H1 (cell line): ENCODE measurements around the gene ADGRG1. TPM values are rescaled to one million over a fixed set of nuclear protein-coding genes. Genes with fewer than 3 reads are reported as not detected.

Experiments
- CTCF ChIA-PET: fragments of 300-600 bp; sonication (Branson Sonifier 250); formaldehyde crosslinking; loops from one replicate; lab custom pipeline; 2021; ENCODE audit not compliant: partially characterized antibody; lab: Charles Lee
- POLR2A ChIA-PET: fragments of 300-600 bp; sonication (Branson Sonifier 250); formaldehyde crosslinking; loops from one replicate; lab custom pipeline; 2021; ENCODE audit warnings: inconsistent platforms; ENCODE audit not compliant: partially characterized antibody; lab: Charles Lee
- DNase-seq, 2 experiments: peaks; one replicate each; pipeline versions ENCODE4 v3.0.0 to v3.0.0-alpha.2; 2010 to 2022; ENCODE audit warnings: low spot score in 2 of 2, low read depth in 1 of 2, mixed read lengths in 1 of 2
- FAIRE-seq: peaks from 2 replicates; lab custom pipeline; 2011; peaks lifted over from hg19 to GRCh38; lab: Jason Lieb, UNC
- H2AFZ ChIP-seq: 2 replicates; pipeline ENCODE4 v1.8.1; 2012; ENCODE audit warnings: low read length, inconsistent platforms
- H2AK5ac ChIP-seq: 2 replicates; pipeline ENCODE4 v1.6.1; 2013; ENCODE audit warnings: low read depth, low read length
- H2BK120ac ChIP-seq: replicated peaks from 2 replicates; pipeline ENCODE3; 2013; ENCODE audit warnings: low read depth, low read length, inconsistent platforms
- H2BK12ac ChIP-seq: 2 replicates; pipeline ENCODE4 v1.6.1; 2013; ENCODE audit warnings: low read depth, low read length
- H2BK15ac ChIP-seq: 2 replicates; pipeline ENCODE4 v1.6.1; 2013; ENCODE audit warnings: low read length
- H2BK20ac ChIP-seq: 2 replicates; pipeline ENCODE4 v1.6.1; 2013; ENCODE audit warnings: low read length
- H2BK5ac ChIP-seq: 2 replicates; pipeline ENCODE4 v1.6.1; 2013; ENCODE audit warnings: low read depth, low read length
- H3K14ac ChIP-seq: 2 replicates; pipeline ENCODE4 v1.6.1; 2013; ENCODE audit warnings: inconsistent platforms; ENCODE audit not compliant: insufficient read length
- H3K18ac ChIP-seq: 2 replicates; pipeline ENCODE4 v1.6.1; 2013; ENCODE audit warnings: low read length; ENCODE audit errors: extremely low read depth
- H3K23ac ChIP-seq: 2 replicates; pipeline ENCODE4 v1.6.1; 2013; ENCODE audit warnings: inconsistent platforms; ENCODE audit not compliant: insufficient read length
- H3K23me2 ChIP-seq: 2 replicates; pipeline ENCODE4 v1.6.1; 2013; ENCODE audit warnings: low read depth, low read length
- H3K27ac ChIP-seq: 2 replicates; pipeline ENCODE4 v1.6.1; 2011; ENCODE audit warnings: low read depth, low read length, inconsistent platforms
- H3K27me3 ChIP-seq, 4 experiments: replicated peaks in 1 of 4; 1 replicate in 1 of 4; 2 replicates in 3 of 4; pipeline versions ENCODE4 v1.6.1 to v1.8.1; 2011 to 2013; ENCODE audit warnings: low read length in 3 of 4, mild to moderate bottlenecking in 3 of 4, inconsistent platforms in 2 of 4, mixed read lengths in 2 of 4, moderate library complexity in 1 of 4; ENCODE audit not compliant: control insufficient read depth in 3 of 4, insufficient read depth in 3 of 4; ENCODE audit errors: extremely low read depth in 1 of 4
- H3K36me3 ChIP-seq, 4 experiments: 2 replicates each; pipeline versions ENCODE4 v1.6.1 to v1.8.1; 2011 to 2013; ENCODE audit warnings: mild to moderate bottlenecking in 4 of 4, low read length in 3 of 4, moderate library complexity in 2 of 4, control low read depth in 1 of 4, inconsistent platforms in 1 of 4; ENCODE audit not compliant: insufficient read depth in 4 of 4, control insufficient read depth in 2 of 4
- H3K4ac ChIP-seq: replicated peaks from 2 replicates; pipeline ENCODE3; 2013; ENCODE audit warnings: low read length, low read depth, mixed read lengths, inconsistent platforms; ENCODE audit not compliant: insufficient read length
- H3K4me1 ChIP-seq, 4 experiments: replicated peaks in 1 of 4; 1 replicate in 1 of 4; 2 replicates in 3 of 4; pipeline versions ENCODE4 v1.6.1 to v1.8.1; 2011 to 2013; ENCODE audit warnings: low read length in 3 of 4, inconsistent platforms in 2 of 4, mixed read lengths in 1 of 4; ENCODE audit not compliant: insufficient read depth in 4 of 4, control insufficient read depth in 3 of 4
- H3K4me2 ChIP-seq, 2 experiments: 2 replicates each; pipeline versions ENCODE4 v1.6.1 to v1.8.1; 2011 to 2013; ENCODE audit warnings: low read depth in 2 of 2, low read length in 2 of 2, control low read depth in 1 of 2, inconsistent platforms in 1 of 2, mild to moderate bottlenecking in 1 of 2; ENCODE audit not compliant: insufficient read depth in 1 of 2
- H3K4me3 ChIP-seq, 4 experiments: fragments of 200-600, 300-600 bp in 1 of 4; sonication (generic), shearing (Covaris generic), sonication (Bioruptor Twin) in 1 of 4; 2 replicates each; pipeline versions ENCODE4 v1.5.1 to v1.8.1; 2011 to 2016; ENCODE audit warnings: low read length in 4 of 4, low read depth in 3 of 4, control low read depth in 2 of 4, inconsistent platforms in 2 of 4, mild to moderate bottlenecking in 2 of 4, mixed read lengths in 1 of 4, moderate library complexity in 1 of 4; ENCODE audit not compliant: insufficient read depth in 2 of 4; ENCODE audit errors: extremely low read depth in 1 of 4
- H3K56ac ChIP-seq: replicated peaks from 2 replicates; pipeline ENCODE3; 2013; ENCODE audit warnings: low read depth, mild to moderate bottlenecking, mixed read lengths, low read length, inconsistent platforms; ENCODE audit not compliant: insufficient read length
- H3K79me1 ChIP-seq: 2 replicates; pipeline ENCODE4 v1.6.1; 2013; ENCODE audit warnings: low read depth, low read length, control low read depth
- H3K79me2 ChIP-seq, 2 experiments: 2 replicates each; pipeline versions ENCODE4 v1.6.1 to v1.8.1; 2012 to 2013; ENCODE audit warnings: low read length in 2 of 2, mild to moderate bottlenecking in 2 of 2, inconsistent platforms in 1 of 2; ENCODE audit not compliant: insufficient read depth in 2 of 2, control insufficient read depth in 1 of 2
- H3K9ac ChIP-seq, 4 experiments: replicated peaks in 1 of 4; 1 replicate in 1 of 4; 2 replicates in 3 of 4; pipeline versions ENCODE4 v1.6.1 to v1.8.1; 2011 to 2013; ENCODE audit warnings: low read depth in 3 of 4, low read length in 3 of 4, control low read depth in 2 of 4, mild to moderate bottlenecking in 2 of 4, moderate library complexity in 2 of 4, inconsistent platforms in 1 of 4; ENCODE audit errors: extremely low read depth in 1 of 4
- H3K9me3 ChIP-seq, 2 experiments: 2 replicates each; pipeline versions ENCODE4 v1.6.1 to v1.8.1; 2012 to 2013; ENCODE audit warnings: mild to moderate bottlenecking in 2 of 2, moderate library complexity in 2 of 2, control low read depth in 1 of 2, inconsistent platforms in 1 of 2, low read depth in 1 of 2, low read length in 1 of 2, mixed read lengths in 1 of 2; ENCODE audit not compliant: insufficient read depth in 2 of 2
- H4K20me1 ChIP-seq, 2 experiments: replicated peaks in 1 of 2; 2 replicates each; pipeline versions ENCODE3 to v1.8.1; 2011 to 2013; ENCODE audit warnings: inconsistent platforms in 2 of 2, low read length in 2 of 2, mild to moderate bottlenecking in 1 of 2; ENCODE audit not compliant: insufficient read depth in 2 of 2, control insufficient read depth in 1 of 2
- H4K5ac ChIP-seq: 2 replicates; pipeline ENCODE4 v1.6.1; 2013; ENCODE audit warnings: low read length, low read depth, mixed read lengths, inconsistent platforms; ENCODE audit not compliant: insufficient read length
- H4K8ac ChIP-seq: 2 replicates; pipeline ENCODE4 v1.8.0; 2013; ENCODE audit warnings: mild to moderate bottlenecking, moderate library complexity, low read length, inconsistent platforms; ENCODE audit not compliant: insufficient read depth; ENCODE audit errors: extremely low read depth
- H4K91ac ChIP-seq: replicated peaks from 2 replicates; pipeline ENCODE3; 2013; ENCODE audit warnings: low read length, mixed read lengths, inconsistent platforms; ENCODE audit not compliant: insufficient read length
- BRCA1 ChIP-seq: IDR thresholded peaks from 2 replicates; pipeline ENCODE4 v1.6.1; 2012; ENCODE audit warnings: low read depth, low read length, improper control_type of control experiment
- HDAC6 ChIP-seq: IDR thresholded peaks from one replicate; pipeline ENCODE4 v1.7.1; 2012; ENCODE audit warnings: low read depth, mild to moderate bottlenecking, inconsistent platforms, low read length, moderate library complexity
- KDM1A ChIP-seq: fragments of 200-600, 300-600 bp; sonication (generic); IDR thresholded peaks from 2 replicates; pipeline ENCODE4 v1.7.1; 2016; ENCODE audit warnings: mild to moderate bottlenecking, low read length, borderline replicate concordance
- WGBS, 2 experiments: shearing (Covaris generic) in 1 of 2; methylation state at CpG; one replicate each; pipeline versions ENCODE4 v1.1.6 to v1.1.7; 2013 to 2015; ENCODE audit warnings: low lambda C conversion rate in 2 of 2, mixed read lengths in 2 of 2, inconsistent platforms in 1 of 2, low coverage in 1 of 2, missing lambda C conversion rate in 1 of 2; ENCODE audit not compliant: insufficient replicate concordance in 2 of 2, insufficient coverage in 1 of 2, insufficient read length in 1 of 2; ENCODE audit errors: extremely low coverage in 1 of 2, missing lambda C conversion rate in 1 of 2; 5-methylcytosine and 5-hydroxymethylcytosine counted together
- polyA plus RNA-seq, 7 experiments: library from polyadenylated mRNA; depleted of rRNA in 3 of 7; stranded (reverse) in 5 of 7; unstranded in 2 of 7; fragments of >200 nt in 5 of 7; fragments of 200-250 nt in 2 of 7; gene quantifications; 1 replicate in 5 of 7; 2 replicates in 1 of 7; 4 replicates in 1 of 7; pipeline versions ENCODE4 v1.2.1 to v1.2.3, GENCODE V29; 2011 to 2013; ENCODE audit warnings: missing spikeins in 2 of 7, mixed read lengths in 2 of 7
- total RNA-seq: library from RNA; stranded (reverse); fragmentation: NEBNext Ultra II Directional; extraction: Animal tissue kit (Norgen Biotek cat#: 25700); gene quantifications from 2 replicates; pipeline ENCODE4 v1.2.1, GENCODE V29; 2021

ADGRG1 gene
- total and polyA plus RNA-seq, 2 of the 8 experiments (the other 6 are each of a cell fraction or from before 2014, with no cell fraction given) = 1.3 to 2.6 TPM

DNA sequence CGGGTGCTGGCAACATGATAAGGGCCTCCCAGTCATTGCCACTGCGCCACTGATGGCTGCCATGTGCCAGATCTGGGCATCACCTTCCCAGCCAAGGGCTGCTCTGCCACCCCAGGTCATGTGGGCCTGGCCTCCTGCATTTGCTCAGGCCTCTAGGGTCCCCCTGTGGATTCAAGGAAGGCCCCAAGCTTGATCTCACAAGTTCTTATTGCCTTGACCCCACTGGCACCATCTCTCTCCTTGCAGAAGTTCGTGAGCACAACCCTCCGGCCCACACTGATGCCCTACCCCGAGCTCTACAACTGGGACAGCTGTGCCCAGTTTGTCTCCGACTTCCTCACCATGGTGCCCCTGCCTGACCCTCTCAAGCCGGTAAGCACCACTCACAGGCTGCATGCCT, 71.5 kb downstream of the ADGRG1 start:
- no peaks in the 10 kb centered on the region for H3K79me1 ChIP-seq
- H3K14ac ChIP-seq = no peak overlapping the region
- H4K8ac ChIP-seq = no peak overlapping the region
- H3K27ac ChIP-seq = no peak overlapping the region
- H2AK5ac ChIP-seq = no peak overlapping the region
- POLR2A ChIA-PET = no interaction called here
- H2BK12ac ChIP-seq = no peak overlapping the region
- no peak overlapping the region for H3K18ac ChIP-seq
- H3K56ac ChIP-seq = no peak overlapping the region
- H4K5ac ChIP-seq = no peak overlapping the region
- no peaks in the 10 kb centered on the region for H3K23me2 ChIP-seq
- H4K20me1 ChIP-seq = no peaks in the 10 kb centered on the region
- no peak overlapping the region for H3K4me2 ChIP-seq
- H3K9me3 ChIP-seq = no peaks in the 10 kb centered on the region
- WGBS, 2 experiments = 93% methylated on average over 7 of the region's 7 CpGs; no CpG with 5 or more reads in 1 of the 2 experiments
- no peak for FAIRE-seq
- no peaks in the 10 kb centered on the region for H3K36me3 ChIP-seq
- TF ChIP-seq HDAC6 (no peak), KDM1A (no peak), BRCA1 (no peak)
- TF ChIP-seq, all 59 proteins: peak for 0
- no peak overlapping the region for H2BK5ac ChIP-seq
- no peak overlapping the region for H3K23ac ChIP-seq
- H3K79me2 ChIP-seq = no peaks in the 10 kb centered on the region
- CTCF ChIA-PET = interaction anchor here (0.7 to 1.6 kb wide), 4 partner anchors 17 to 37 kb away, joined by 3 read pairs; no protein-coding TSS in a partner anchor
- H2BK15ac ChIP-seq = no peak overlapping the region
- DNase-seq = no peak
- H3K9ac ChIP-seq = no peak overlapping the region
- H2BK120ac ChIP-seq = no peak overlapping the region
- no peak overlapping the region for H2BK20ac ChIP-seq
- H3K27me3 ChIP-seq = no peaks in the 10 kb centered on the region; a peak in 1 of 7 replicates
- H3K4me3 ChIP-seq = no peak overlapping the region
- H2AFZ ChIP-seq = no peak overlapping the region
- H3K4ac ChIP-seq = no peak overlapping the region
- no peak overlapping the region for H4K91ac ChIP-seq
- H3K4me1 ChIP-seq = no peaks in the 10 kb centered on the region
